ENCODE measurements around the gene DHPS. TPM values are rescaled to one million over a fixed set of nuclear protein-coding genes. Genes with fewer than 3 reads are reported as not detected.

The DHPS gene
- total and polyA plus RNA-seq, 2 of the 4 experiments (the other 2 are of a cell fraction) = 82.8 to 85.0 TPM

DNA sequence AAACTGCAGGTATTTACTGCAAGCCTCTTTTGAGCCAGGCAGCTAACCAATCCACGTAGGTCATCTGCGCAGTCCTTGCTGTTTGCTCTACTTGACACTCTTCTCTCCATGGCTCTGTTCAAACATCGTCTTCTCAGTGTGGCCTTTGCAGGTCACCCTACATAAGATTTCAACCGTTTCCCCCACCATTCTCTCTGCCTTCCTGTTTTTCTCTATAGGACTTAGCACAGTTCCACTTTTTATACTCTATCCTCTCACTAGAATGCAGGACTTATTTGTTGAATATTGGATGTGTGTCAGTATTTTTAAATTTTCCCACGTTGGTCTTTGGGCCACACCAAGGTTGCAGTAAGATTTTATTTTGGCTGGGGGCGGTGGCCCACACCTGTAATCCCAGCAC is 16.5 kb upstream of the DHPS start:
- TF ChIP-seq MAFK (IDR thresholded peaks at IDR 0.05; ENCODE audit: low read depth, low read length) (no peak), RCOR1 (IDR thresholded peaks at IDR 0.05; ENCODE audit: insufficient replicate concordance, low read length) (no peak), SMC3 (IDR thresholded peaks at IDR 0.05; ENCODE audit: low read depth, low read length) (no peak), NFE2L2 (IDR thresholded peaks at IDR 0.05; ENCODE audit: low read depth, low read length) (no peak), MXI1 (IDR thresholded peaks at IDR 0.05; ENCODE audit: borderline replicate concordance, low read depth, low read length) (no peak), CEBPB (IDR thresholded peaks at IDR 0.05; ENCODE audit: low read depth, low read length) (no peak), FOS (IDR thresholded peaks at IDR 0.05; ENCODE audit: low read depth, low read length) (no peak), POLR2A (IDR thresholded peaks at IDR 0.05; ENCODE audit: low read depth, low read length) (no peak), CHD1 (IDR thresholded peaks at IDR 0.05; ENCODE audit: low read depth, low read length) (no peak), BHLHE40 (IDR thresholded peaks at IDR 0.05; ENCODE audit: low read depth, low read length) (no peak)
- TF ChIP-seq, protein P1, sequence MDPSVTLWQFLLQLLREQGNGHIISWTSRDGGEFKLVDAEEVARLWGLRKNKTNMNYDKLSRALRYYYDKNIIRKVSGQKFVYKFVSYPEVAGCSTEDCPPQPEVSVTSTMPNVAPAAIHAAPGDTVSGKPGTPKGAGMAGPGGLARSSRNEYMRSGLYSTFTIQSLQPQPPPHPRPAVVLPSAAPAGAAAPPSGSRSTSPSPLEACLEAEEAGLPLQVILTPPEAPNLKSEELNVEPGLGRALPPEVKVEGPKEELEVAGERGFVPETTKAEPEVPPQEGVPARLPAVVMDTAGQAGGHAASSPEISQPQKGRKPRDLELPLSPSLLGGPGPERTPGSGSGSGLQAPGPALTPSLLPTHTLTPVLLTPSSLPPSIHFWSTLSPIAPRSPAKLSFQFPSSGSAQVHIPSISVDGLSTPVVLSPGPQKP (IDR thresholded peaks at IDR 0.05; ENCODE audit: borderline replicate concordance, low read depth, low read length) = no peak
- Histone ChIP-seq H3K79me1 (ENCODE audit: low read depth in 1 of 2, low read length in 2 of 2) (peaks cover 10 to 22% of the 10 kb centered on the region in 2 experiments), H3K27me3 (ENCODE audit: control insufficient read depth, insufficient read depth, low read length) (no peaks in the 10 kb centered on the region), H3K27ac (ENCODE audit: insufficient read depth, low read length) (no peak overlapping the region), H3K9ac (ENCODE audit: low read depth, low read length) (no peak overlapping the region), H2BK120ac (ENCODE audit: low read depth, low read length) (no peak overlapping the region), H2BK20ac (ENCODE audit: low read depth, low read length) (no peak overlapping the region), H3K4ac (ENCODE audit: low read depth, low read length) (no peak overlapping the region), H2BK15ac (ENCODE audit: low read depth, low read length) (no peak overlapping the region), H4K20me1 (ENCODE audit: insufficient read depth, low read length) (peaks cover under 1% of the 10 kb centered on the region), H3K4me1 (ENCODE audit: control insufficient read depth, insufficient read depth, low read length) (peaks cover 2% of the 10 kb centered on the region; the same call in 1 of the 2 replicates), H3K4me2 (ENCODE audit: low read depth, low read length) (no peak overlapping the region), H3K14ac (replicated peaks; ENCODE audit: low read depth, low read length) (no peak overlapping the region), H2AK5ac (ENCODE audit: low read depth, low read length) (no peak overlapping the region), H4K91ac (ENCODE audit: insufficient read depth, low read depth, low read length) (no peak overlapping the region), H3K18ac (ENCODE audit: low read depth, low read length) (no peak overlapping the region), H3K56ac (ENCODE audit: extremely low read depth, insufficient read depth, low read length) (no peak overlapping the region), H3K9me1 (ENCODE audit: insufficient read depth, low read length) (no peaks in the 10 kb centered on the region; the same call in 1 of the 2 replicates), H3K23ac (ENCODE audit: low read depth, low read length) (no peak overlapping the region), H3K36me3 (ENCODE audit: control insufficient read depth, insufficient read depth, low read length) (peaks cover 41% of the 10 kb centered on the region), H2BK5ac (ENCODE audit: low read depth, low read length, poor library complexity, severe bottlenecking) (no peak overlapping the region), H4K5ac (ENCODE audit: low read depth, low read length) (no peak overlapping the region), H3K4me3 (ENCODE audit: insufficient read depth, low read depth, low read length) (no peak overlapping the region), H3K9me3 (ENCODE audit: control insufficient read depth, insufficient read depth, low read length) (no peaks in the 10 kb centered on the region), H2AFZ (replicated peaks; ENCODE audit: low read length, poor library complexity) (no peak overlapping the region), H2AK9ac (replicated peaks; ENCODE audit: low read depth, low read length, poor library complexity) (no peak overlapping the region), H4K8ac (ENCODE audit: low read depth in 2 of 2, low read length in 2 of 2) (no peak overlapping the region)
- in situ Hi-C loops (cut with MboI; ENCODE audit: low sequenced_read_pairs) (no loop called here), intact Hi-C loops (cut with micrococcal nuclease) (no loop called here), dilution Hi-C loops (cut with HindIII; ENCODE audit: low sequenced_read_pairs, unreplicated experiment) (no loop called here)
- BruUV-seq (replicated peaks) = no TSS peak
- 93% methylated on average over 3 of the region's 6 CpGs; no CpG with 5 or more reads in 1 of the 2 experiments for WGBS, 2 experiments (ENCODE audit: extremely low coverage in 2 of 2, insufficient read length in 1 of 2)
- CTCF ChIA-PET = no interaction called here
- POLR2A ChIA-PET (ENCODE audit: unreplicated experiment) = no interaction called here
- ATAC-seq (ENCODE audit: low read depth) (no peak), DNase-seq (no peak)
